Measurements from ENCODE around the gene BAX. TPM values are rescaled to one million over a fixed set of nuclear protein-coding genes. Genes with fewer than 3 reads are reported as not detected.

The BAX gene
- total and polyA plus RNA-seq, 2 of the 13 experiments (the other 11 are each of a cell fraction or from before 2014, with no cell fraction given) = 139 to 176 TPM

GRCh38 chr19:48961051-48961649 lies 6.5 kb downstream of the BAX start (continued):
- TF ChIP-seq ZNF234 (CRISPR knock-in tag; conservative IDR thresholded peaks at IDR 0.05) (no peak), NKX3-1 (CRISPR knock-in tag; IDR thresholded peaks at IDR 0.05) (no peak), MEF2D (CRISPR knock-in tag; IDR thresholded peaks at IDR 0.05) (no peak), ZNF720 (CRISPR knock-in tag; IDR thresholded peaks at IDR 0.05) (no peak), RXRA (CRISPR knock-in tag; IDR thresholded peaks at IDR 0.05) (peak; percentile 95), DR1 (CRISPR knock-in tag; IDR thresholded peaks at IDR 0.05) (no peak), ZNF24 (IDR thresholded peaks at IDR 0.05) (no peak), PBX2 (CRISPR knock-in tag; IDR thresholded peaks at IDR 0.05) (no peak), HNF1A (IDR thresholded peaks at IDR 0.05; ENCODE audit: low read depth) (0 out of 2 replicates have a peak, but pooled peaks have one; percentile 26), HNF1A (CRISPR knock-in tag; IDR thresholded peaks at IDR 0.05; ENCODE audit: borderline replicate concordance) (no peak), ZNF572 (CRISPR knock-in tag; IDR thresholded peaks at IDR 0.05) (no peak), ZNF292 (CRISPR knock-in tag; IDR thresholded peaks at IDR 0.05; ENCODE audit: borderline replicate concordance, low read depth) (no peak), SMC3 (IDR thresholded peaks at IDR 0.05; ENCODE audit: low read length) (no peak), STAT6 (CRISPR knock-in tag; IDR thresholded peaks at IDR 0.05; ENCODE audit: borderline replicate concordance) (no peak), MZF1 (CRISPR knock-in tag; IDR thresholded peaks at IDR 0.05; ENCODE audit: borderline replicate concordance) (no peak)
- TF ChIP-seq, protein P1, sequence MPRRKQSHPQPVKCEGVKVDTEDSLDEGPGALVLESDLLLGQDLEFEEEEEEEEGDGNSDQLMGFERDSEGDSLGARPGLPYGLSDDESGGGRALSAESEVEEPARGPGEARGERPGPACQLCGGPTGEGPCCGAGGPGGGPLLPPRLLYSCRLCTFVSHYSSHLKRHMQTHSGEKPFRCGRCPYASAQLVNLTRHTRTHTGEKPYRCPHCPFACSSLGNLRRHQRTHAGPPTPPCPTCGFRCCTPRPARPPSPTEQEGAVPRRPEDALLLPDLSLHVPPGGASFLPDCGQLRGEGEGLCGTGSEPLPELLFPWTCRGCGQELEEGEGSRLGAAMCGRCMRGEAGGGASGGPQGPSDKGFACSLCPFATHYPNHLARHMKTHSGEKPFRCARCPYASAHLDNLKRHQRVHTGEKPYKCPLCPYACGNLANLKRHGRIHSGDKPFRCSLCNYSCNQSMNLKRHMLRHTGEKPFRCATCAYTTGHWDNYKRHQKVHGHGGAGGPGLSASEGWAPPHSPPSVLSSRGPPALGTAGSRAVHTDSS (CRISPR knock-in tag; conservative IDR thresholded peaks at IDR 0.05) = no peak
